HL-60 (cell line): ENCODE results near the gene CCDC169.

Experiments
- DNase-seq, 2 experiments: peaks; one replicate each; pipeline ENCODE4 v3.0.0-alpha.2; 2010 to 2020; ENCODE audit warnings: low read depth in 1 of 2, low spot score in 1 of 2
- H3K27ac ChIP-seq: fragments of 250-450 bp; sonication (Bioruptor Pico); replicated peaks from 2 replicates; pipeline ENCODE4 v1.5.1; 2020; ENCODE audit warnings: mild to moderate bottlenecking, moderate library complexity
- H3K27me3 ChIP-seq: fragments of 250-450 bp; sonication (Bioruptor Pico); 2 replicates; pipeline ENCODE4 v1.5.1; 2021; ENCODE audit warnings: mild to moderate bottlenecking, moderate library complexity; ENCODE audit not compliant: insufficient read depth, poor library complexity, severe bottlenecking
- H3K4me3 ChIP-seq: replicated peaks from 2 replicates; pipeline ENCODE4 v1.5.1; 2011; ENCODE audit warnings: mild to moderate bottlenecking, control low read depth, low read length; ENCODE audit not compliant: insufficient read depth
- GABPA ChIP-seq: IDR thresholded peaks from 2 replicates; pipeline ENCODE4 v1.6.1; 2012; ENCODE audit warnings: low read depth
- POLR2AphosphoS5 ChIP-seq: IDR thresholded peaks from 2 replicates; pipeline ENCODE4 v1.6.1; 2012; ENCODE audit warnings: low read depth
- SPI1 ChIP-seq: IDR thresholded peaks from 2 replicates; pipeline ENCODE4 v1.6.1; 2012; ENCODE audit warnings: low read depth, mild to moderate bottlenecking, borderline replicate concordance
- TF ChIP-seq, protein P1 (sequence below): IDR thresholded peaks from 2 replicates; pipeline ENCODE4 v1.6.1; 2012; ENCODE audit warnings: low read depth; ENCODE audit not compliant: insufficient replicate concordance
- TF ChIP-seq, protein P2 (sequence below): IDR thresholded peaks from one replicate; pipeline ENCODE4 v1.5.1; 2011; ENCODE audit warnings: low read length, control low read depth, inconsistent platforms; ENCODE audit not compliant: insufficient read depth

The CCDC169 gene

DNA sequence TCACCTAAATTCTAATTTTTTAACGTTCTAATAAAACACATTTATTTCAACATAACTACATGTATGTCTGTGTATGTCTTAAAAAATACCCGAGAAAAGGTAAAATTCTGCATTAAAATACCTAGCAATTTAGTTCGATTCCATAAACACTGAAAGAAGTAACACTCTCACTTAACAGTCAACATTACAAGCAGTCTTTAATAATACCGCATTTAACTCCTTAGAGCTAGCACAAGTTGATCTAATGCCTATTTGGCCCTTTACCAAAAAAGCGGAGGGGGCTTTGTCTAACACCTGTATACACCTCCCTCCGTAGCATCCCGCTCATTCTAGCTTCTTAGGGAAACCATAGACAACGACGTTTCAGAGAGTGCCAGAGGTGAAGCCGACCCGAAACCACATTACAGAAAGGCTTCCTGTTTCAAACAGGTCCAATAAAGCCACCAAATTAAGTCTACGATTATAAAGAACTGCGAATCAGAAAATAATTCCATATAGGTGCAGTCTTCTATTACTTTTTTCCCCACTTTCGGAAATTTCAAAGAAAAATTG, 47.3 kb upstream of the CCDC169 start:
- peak overlapping the region; percentile 96 for H3K27ac ChIP-seq
- DNase-seq: peak in 1 of 2 experiments; percentile 43
- peak overlapping the region; percentile 83 for H3K4me3 ChIP-seq
- TF ChIP-seq POLR2AphosphoS5 (no peak), SPI1 (no peak), GABPA (no peak)
- TF ChIP-seq, protein P1, sequence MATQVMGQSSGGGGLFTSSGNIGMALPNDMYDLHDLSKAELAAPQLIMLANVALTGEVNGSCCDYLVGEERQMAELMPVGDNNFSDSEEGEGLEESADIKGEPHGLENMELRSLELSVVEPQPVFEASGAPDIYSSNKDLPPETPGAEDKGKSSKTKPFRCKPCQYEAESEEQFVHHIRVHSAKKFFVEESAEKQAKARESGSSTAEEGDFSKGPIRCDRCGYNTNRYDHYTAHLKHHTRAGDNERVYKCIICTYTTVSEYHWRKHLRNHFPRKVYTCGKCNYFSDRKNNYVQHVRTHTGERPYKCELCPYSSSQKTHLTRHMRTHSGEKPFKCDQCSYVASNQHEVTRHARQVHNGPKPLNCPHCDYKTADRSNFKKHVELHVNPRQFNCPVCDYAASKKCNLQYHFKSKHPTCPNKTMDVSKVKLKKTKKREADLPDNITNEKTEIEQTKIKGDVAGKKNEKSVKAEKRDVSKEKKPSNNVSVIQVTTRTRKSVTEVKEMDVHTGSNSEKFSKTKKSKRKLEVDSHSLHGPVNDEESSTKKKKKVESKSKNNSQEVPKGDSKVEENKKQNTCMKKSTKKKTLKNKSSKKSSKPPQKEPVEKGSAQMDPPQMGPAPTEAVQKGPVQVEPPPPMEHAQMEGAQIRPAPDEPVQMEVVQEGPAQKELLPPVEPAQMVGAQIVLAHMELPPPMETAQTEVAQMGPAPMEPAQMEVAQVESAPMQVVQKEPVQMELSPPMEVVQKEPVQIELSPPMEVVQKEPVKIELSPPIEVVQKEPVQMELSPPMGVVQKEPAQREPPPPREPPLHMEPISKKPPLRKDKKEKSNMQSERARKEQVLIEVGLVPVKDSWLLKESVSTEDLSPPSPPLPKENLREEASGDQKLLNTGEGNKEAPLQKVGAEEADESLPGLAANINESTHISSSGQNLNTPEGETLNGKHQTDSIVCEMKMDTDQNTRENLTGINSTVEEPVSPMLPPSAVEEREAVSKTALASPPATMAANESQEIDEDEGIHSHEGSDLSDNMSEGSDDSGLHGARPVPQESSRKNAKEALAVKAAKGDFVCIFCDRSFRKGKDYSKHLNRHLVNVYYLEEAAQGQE: no peak
- TF ChIP-seq, protein P2, sequence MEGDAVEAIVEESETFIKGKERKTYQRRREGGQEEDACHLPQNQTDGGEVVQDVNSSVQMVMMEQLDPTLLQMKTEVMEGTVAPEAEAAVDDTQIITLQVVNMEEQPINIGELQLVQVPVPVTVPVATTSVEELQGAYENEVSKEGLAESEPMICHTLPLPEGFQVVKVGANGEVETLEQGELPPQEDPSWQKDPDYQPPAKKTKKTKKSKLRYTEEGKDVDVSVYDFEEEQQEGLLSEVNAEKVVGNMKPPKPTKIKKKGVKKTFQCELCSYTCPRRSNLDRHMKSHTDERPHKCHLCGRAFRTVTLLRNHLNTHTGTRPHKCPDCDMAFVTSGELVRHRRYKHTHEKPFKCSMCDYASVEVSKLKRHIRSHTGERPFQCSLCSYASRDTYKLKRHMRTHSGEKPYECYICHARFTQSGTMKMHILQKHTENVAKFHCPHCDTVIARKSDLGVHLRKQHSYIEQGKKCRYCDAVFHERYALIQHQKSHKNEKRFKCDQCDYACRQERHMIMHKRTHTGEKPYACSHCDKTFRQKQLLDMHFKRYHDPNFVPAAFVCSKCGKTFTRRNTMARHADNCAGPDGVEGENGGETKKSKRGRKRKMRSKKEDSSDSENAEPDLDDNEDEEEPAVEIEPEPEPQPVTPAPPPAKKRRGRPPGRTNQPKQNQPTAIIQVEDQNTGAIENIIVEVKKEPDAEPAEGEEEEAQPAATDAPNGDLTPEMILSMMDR: no peak
- no peaks in the 10 kb centered on the region for H3K27me3 ChIP-seq

DNA sequence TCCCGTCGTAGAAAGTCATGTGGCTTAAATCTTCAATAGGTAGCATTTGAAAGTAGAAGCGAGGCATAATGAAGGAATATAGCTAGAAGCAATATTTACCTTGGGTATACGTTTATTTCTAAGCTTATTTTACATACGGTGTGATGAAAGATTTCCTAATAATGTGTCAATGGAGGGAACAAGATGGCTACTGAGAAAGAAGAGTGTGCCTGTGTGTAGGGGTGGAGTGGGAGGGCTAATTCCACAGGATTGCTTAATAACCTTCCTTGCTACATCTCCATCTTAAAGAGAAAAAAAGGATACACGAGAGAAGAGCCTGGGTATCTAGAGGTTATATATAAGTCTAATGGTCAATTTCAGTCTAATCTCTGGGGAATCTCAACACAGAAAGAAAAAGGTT, 46.6 kb upstream of the CCDC169 start:
- peak overlapping the region; percentile 96 for H3K27ac ChIP-seq
- no peaks in the 10 kb centered on the region for H3K27me3 ChIP-seq
- H3K4me3 ChIP-seq: peak overlapping the region; percentile 83
- DNase-seq: peak; percentile 77 to 90
- TF ChIP-seq, protein P2: no peak
- TF ChIP-seq, protein P1: no peak
- no peak; the same call in 1 of the 2 replicates for TF ChIP-seq POLR2AphosphoS5
- TF ChIP-seq SPI1: no peak
- no peak for TF ChIP-seq GABPA

DNA sequence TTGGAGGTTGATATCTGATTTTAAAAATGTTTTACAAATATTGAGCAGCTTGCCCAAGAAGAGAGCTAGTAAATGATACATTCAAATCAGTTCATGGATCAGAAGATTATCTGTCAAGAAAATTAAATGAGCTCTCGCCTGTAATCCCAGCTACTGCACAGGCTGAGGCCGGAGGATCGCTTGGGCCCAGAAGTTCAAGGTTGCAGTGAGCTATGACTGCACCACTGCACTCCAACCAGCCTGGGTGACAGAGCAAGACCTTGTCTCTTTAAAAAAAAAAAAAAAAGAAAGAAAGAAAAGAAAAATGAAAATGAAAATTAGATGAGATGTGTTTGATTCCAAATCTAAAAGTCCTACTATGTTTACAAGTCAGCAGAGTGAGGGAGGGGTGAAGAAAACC, 46.2 kb upstream of the CCDC169 start:
- TF ChIP-seq POLR2AphosphoS5 (no peak), GABPA (no peak), SPI1 (no peak)
- TF ChIP-seq, protein P1: no peak
- TF ChIP-seq, protein P2: no peak
- no peak for DNase-seq
- Histone ChIP-seq H3K27me3 (no peaks in the 10 kb centered on the region), H3K4me3 (peak overlapping the region; percentile 83), H3K27ac (peak overlapping the region; percentile 96)
